ENCODE data around the gene LY6G5C. TPM values are rescaled to one million over a fixed set of nuclear protein-coding genes. Genes with fewer than 3 reads are reported as not detected.
"Not testable (repeated sequence)": the region's sequence is repeated elsewhere in the genome, so short reads cannot be mapped to it uniquely, and the experiment has no call there.

Gene LY6G5C
- total RNA-seq, 1 donor from 2014 or later, result 3.9 TPM

DNA sequence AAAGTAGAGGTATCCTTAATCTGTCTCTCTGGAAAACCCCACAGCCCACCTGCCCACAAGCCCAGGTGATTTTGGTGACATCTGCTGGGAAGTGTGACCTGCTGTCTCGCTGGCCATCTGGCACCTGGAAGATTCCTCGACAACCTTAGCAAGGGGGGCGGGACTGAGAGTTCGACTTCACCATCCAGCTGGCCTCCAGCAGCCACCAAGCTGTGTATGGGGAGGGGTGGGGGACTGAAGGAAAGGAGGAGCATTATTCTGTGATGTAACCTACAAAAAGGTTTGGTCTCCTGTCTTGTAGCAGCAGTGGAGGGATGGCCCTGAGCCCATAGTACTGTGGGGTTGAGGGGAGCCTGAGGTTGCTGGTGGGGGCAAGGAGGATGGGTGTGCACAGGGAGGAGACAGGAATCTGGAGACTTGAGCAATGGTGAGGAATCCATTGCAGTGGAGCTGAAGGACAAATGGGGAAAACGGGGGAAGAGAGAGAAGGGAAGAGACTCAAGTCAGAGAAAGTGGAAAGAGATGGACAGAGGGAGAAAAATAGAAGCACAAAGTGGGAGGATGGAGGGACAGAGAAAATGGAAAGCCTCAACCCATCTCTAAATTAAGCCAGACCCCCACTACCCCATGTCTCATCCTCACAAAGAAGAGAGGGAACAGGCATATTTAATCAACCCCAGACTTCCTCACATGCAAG lies 29.8 kb upstream of the LY6G5C start:
- Histone ChIP-seq H2AFZ (ENCODE audit: low read depth, low read length) (no peak overlapping the region), H3K27ac (ENCODE audit: low read depth, low read length) (no peak overlapping the region), H3K4me2 (ENCODE audit: low read length) (no peak overlapping the region), H3K4me1 (ENCODE audit: insufficient read depth, low read length) (no peaks in the 10 kb centered on the region), H3K27me3 (ENCODE audit: insufficient read depth, low read length) (peaks cover 2% of the 10 kb centered on the region), H3K36me3 (ENCODE audit: insufficient read depth, low read length) (no peaks in the 10 kb centered on the region), H3K79me2 (ENCODE audit: insufficient read depth, low read length) (no peaks in the 10 kb centered on the region), H4K20me1 (ENCODE audit: insufficient read depth, low read length) (no peaks in the 10 kb centered on the region), H3K4me3 (ENCODE audit: insufficient read depth, low read depth, low read length) (no peak overlapping the region), H3K9me3 (ENCODE audit: insufficient read depth, low read depth, low read length) (no peaks in the 10 kb centered on the region), H3K9ac (ENCODE audit: low read length) (no peak overlapping the region)
- H3K4me3 Mint-ChIP-seq (ENCODE audit: unreplicated experiment), result no peak overlapping the region
- peaks cover 2% of the 10 kb centered on the region for H3K36me3 Mint-ChIP-seq (ENCODE audit: low read depth, unreplicated experiment)
- DNase-seq (ENCODE audit: low read depth), result no peak
- no peak for TF ChIP-seq EZH2 (IDR thresholded peaks at IDR 0.05; ENCODE audit: insufficient read depth, low read length)
- TF ChIP-seq, protein P1, sequence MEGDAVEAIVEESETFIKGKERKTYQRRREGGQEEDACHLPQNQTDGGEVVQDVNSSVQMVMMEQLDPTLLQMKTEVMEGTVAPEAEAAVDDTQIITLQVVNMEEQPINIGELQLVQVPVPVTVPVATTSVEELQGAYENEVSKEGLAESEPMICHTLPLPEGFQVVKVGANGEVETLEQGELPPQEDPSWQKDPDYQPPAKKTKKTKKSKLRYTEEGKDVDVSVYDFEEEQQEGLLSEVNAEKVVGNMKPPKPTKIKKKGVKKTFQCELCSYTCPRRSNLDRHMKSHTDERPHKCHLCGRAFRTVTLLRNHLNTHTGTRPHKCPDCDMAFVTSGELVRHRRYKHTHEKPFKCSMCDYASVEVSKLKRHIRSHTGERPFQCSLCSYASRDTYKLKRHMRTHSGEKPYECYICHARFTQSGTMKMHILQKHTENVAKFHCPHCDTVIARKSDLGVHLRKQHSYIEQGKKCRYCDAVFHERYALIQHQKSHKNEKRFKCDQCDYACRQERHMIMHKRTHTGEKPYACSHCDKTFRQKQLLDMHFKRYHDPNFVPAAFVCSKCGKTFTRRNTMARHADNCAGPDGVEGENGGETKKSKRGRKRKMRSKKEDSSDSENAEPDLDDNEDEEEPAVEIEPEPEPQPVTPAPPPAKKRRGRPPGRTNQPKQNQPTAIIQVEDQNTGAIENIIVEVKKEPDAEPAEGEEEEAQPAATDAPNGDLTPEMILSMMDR (IDR thresholded peaks at IDR 0.05; ENCODE audit: insufficient read depth, low read depth, low read length), result no peak
- peaks cover 20% of the 10 kb centered on the region for H3K27me3 Mint-ChIP-seq (ENCODE audit: low read depth, unreplicated experiment)
- no peaks in the 10 kb centered on the region for H3K9me3 Mint-ChIP-seq (ENCODE audit: unreplicated experiment)
- H3K4me1 Mint-ChIP-seq (ENCODE audit: low read depth, unreplicated experiment), result peaks cover 6% of the 10 kb centered on the region
- no peak overlapping the region for H3K27ac Mint-ChIP-seq (ENCODE audit: unreplicated experiment)
- FAIRE-seq, result no peak

DNA sequence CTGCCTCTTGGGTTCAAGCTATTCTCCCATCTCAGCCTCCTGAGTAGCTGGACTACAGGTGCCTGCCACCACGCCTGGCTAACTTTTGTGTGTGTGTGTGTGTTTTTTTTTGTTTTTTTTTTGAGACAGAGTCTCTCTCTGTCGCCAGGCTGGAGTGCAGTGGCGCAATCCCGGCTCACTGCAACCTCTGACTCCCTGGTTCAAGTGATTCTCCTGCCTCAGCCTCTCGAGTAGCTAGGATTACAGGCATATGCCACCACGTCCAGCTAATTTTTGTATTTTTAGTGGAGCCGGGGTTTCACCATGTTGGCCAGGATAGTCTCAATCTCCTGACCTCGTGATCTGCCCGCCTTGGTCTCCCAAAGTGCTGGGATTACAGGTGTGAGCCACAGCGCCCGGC lies 28.3 kb upstream of the LY6G5C start:
- not testable (repeated sequence) for H3K79me2 ChIP-seq (ENCODE audit: insufficient read depth, low read length); H3K9me3 Mint-ChIP-seq (ENCODE audit: unreplicated experiment); H2AFZ ChIP-seq (ENCODE audit: low read depth, low read length); H3K4me1 ChIP-seq (ENCODE audit: insufficient read depth, low read length); H3K27me3 ChIP-seq (ENCODE audit: insufficient read depth, low read length); H3K27ac Mint-ChIP-seq (ENCODE audit: unreplicated experiment); H3K4me1 Mint-ChIP-seq (ENCODE audit: low read depth, unreplicated experiment); H3K4me3 ChIP-seq (ENCODE audit: insufficient read depth, low read depth, low read length); H3K4me2 ChIP-seq (ENCODE audit: low read length); H3K36me3 Mint-ChIP-seq (ENCODE audit: low read depth, unreplicated experiment); FAIRE-seq; H3K9me3 ChIP-seq (ENCODE audit: insufficient read depth, low read depth, low read length); H4K20me1 ChIP-seq (ENCODE audit: insufficient read depth, low read length); H3K27ac ChIP-seq (ENCODE audit: low read depth, low read length); H3K4me3 Mint-ChIP-seq (ENCODE audit: unreplicated experiment); H3K9ac ChIP-seq (ENCODE audit: low read length); DNase-seq (ENCODE audit: low read depth); H3K36me3 ChIP-seq (ENCODE audit: insufficient read depth, low read length)
- H3K27me3 Mint-ChIP-seq (ENCODE audit: low read depth, unreplicated experiment), result peaks cover 20% of the 10 kb centered on the region

DNA sequence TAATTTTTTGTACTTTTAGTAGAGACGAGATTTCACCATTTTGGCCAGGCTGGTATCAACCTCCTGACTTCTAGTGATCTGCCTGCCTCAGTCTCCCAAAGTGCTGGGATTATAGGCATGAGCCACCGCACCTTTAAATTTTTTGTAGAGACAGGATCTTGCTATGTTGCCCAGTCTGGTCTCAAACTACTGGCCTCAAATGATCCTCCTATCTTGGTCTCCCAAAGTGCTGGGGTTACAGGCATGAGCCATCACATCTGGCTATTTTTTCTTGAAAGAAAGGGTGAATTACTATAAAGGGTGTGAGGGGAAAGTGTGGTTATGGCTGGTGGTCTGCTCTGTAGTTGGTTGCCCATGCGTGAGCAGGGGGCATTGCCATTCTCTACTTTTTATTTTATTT lies 27.4 kb upstream of the LY6G5C start:
- no peak overlapping the region for H3K4me3 ChIP-seq (ENCODE audit: insufficient read depth, low read depth, low read length)
- no peak overlapping the region for H3K4me2 ChIP-seq (ENCODE audit: low read length)
- H2AFZ ChIP-seq (ENCODE audit: low read depth, low read length), result no peak overlapping the region
- FAIRE-seq, result no peak
- DNase-seq (ENCODE audit: low read depth), result no peak
- no peaks in the 10 kb centered on the region for H3K9me3 ChIP-seq (ENCODE audit: insufficient read depth, low read depth, low read length)
- TF ChIP-seq, protein P1 (IDR thresholded peaks at IDR 0.05; ENCODE audit: insufficient read depth, low read depth, low read length), result no peak
- no peak for TF ChIP-seq EZH2 (IDR thresholded peaks at IDR 0.05; ENCODE audit: insufficient read depth, low read length)
- no peak overlapping the region for H3K9ac ChIP-seq (ENCODE audit: low read length)
- Mint-ChIP-seq H3K9me3 (ENCODE audit: unreplicated experiment) (no peaks in the 10 kb centered on the region), H3K27ac (ENCODE audit: unreplicated experiment) (no peak overlapping the region), H3K36me3 (ENCODE audit: low read depth, unreplicated experiment) (peaks cover 2% of the 10 kb centered on the region), H3K4me1 (ENCODE audit: low read depth, unreplicated experiment) (peaks cover 2% of the 10 kb centered on the region), H3K27me3 (ENCODE audit: low read depth, unreplicated experiment) (peaks cover 20% of the 10 kb centered on the region), H3K4me3 (ENCODE audit: unreplicated experiment) (no peak overlapping the region)
- no peak overlapping the region for H3K27ac ChIP-seq (ENCODE audit: low read depth, low read length)
- H4K20me1 ChIP-seq (ENCODE audit: insufficient read depth, low read length), result no peaks in the 10 kb centered on the region
- peaks cover 6% of the 10 kb centered on the region for H3K4me1 ChIP-seq (ENCODE audit: insufficient read depth, low read length)
- H3K27me3 ChIP-seq (ENCODE audit: insufficient read depth, low read length), result peaks cover 2% of the 10 kb centered on the region
- no peaks in the 10 kb centered on the region for H3K36me3 ChIP-seq (ENCODE audit: insufficient read depth, low read length)
- H3K79me2 ChIP-seq (ENCODE audit: insufficient read depth, low read length), result no peaks in the 10 kb centered on the region
